OCI-LY7 (cell line): Measurements from ENCODE around the gene ANKRD39. TPM values are rescaled to one million over a fixed set of nuclear protein-coding genes. Genes with fewer than 3 reads are reported as not detected.

Experiments
- BruUV-seq: library from RNA; stranded (reverse); fragments of 400-500 nt; replicated peaks from 2 replicates; lab custom pipeline; 2021; lab: Mats Ljungman, UMichigan
- CTCF ChIA-PET: fragments of 300-600 bp; sonication (Branson Sonifier 250); formaldehyde crosslinking; loops from one replicate; lab custom pipeline; 2022; ENCODE audit warnings: antibody characterized with exemption; ENCODE audit not compliant: unreplicated experiment; lab: Charles Lee
- POLR2A ChIA-PET: fragments of 300-600 bp; sonication (Branson Sonifier 250); formaldehyde crosslinking; loops from one replicate; lab custom pipeline; 2022; ENCODE audit warnings: antibody characterized with exemption; lab: Charles Lee
- DNase-seq: peaks from one replicate; pipeline ENCODE4 v3.0.0-alpha.2; 2015; ENCODE audit warnings: low spot score
- H2AFZ ChIP-seq: fragments of 200-600 bp; sonication (generic), shearing (Covaris generic); 2 replicates; pipeline ENCODE4 v1.6.1; 2014; ENCODE audit warnings: mild to moderate bottlenecking, antibody characterized with exemption, low read length, moderate library complexity
- H3K27ac ChIP-seq: fragments of 200-600 bp; sonication (generic); 2 replicates; pipeline ENCODE4 v1.5.1; 2014; ENCODE audit warnings: mixed run types, low read depth, mild to moderate bottlenecking, moderate library complexity, low read length, inconsistent platforms; ENCODE audit not compliant: poor library complexity, severe bottlenecking
- H3K36me3 ChIP-seq: fragments of 200-600 bp; sonication (generic); 2 replicates; pipeline ENCODE4 v1.6.1; 2014; ENCODE audit warnings: mild to moderate bottlenecking, antibody characterized with exemption, low read length, moderate library complexity, mixed read lengths; ENCODE audit not compliant: insufficient read depth
- H3K4me1 ChIP-seq: fragments of 200-600 bp; sonication (generic); 2 replicates; pipeline ENCODE4 v1.5.1; 2014; ENCODE audit warnings: mild to moderate bottlenecking, low read length; ENCODE audit not compliant: insufficient read depth, poor library complexity, severe bottlenecking
- H3K4me2 ChIP-seq: fragments of 200-600 bp; sonication (generic); 2 replicates; pipeline ENCODE4 v1.6.1; 2014; ENCODE audit warnings: mild to moderate bottlenecking, low read length
- H3K4me3 ChIP-seq: fragments of 200-600 bp; sonication (generic); 2 replicates; pipeline ENCODE4 v1.5.1; 2014; ENCODE audit warnings: mild to moderate bottlenecking, low read depth, low read length; ENCODE audit not compliant: poor library complexity, severe bottlenecking
- H3K79me2 ChIP-seq: fragments of 200-600 bp; sonication (generic); 2 replicates; pipeline ENCODE4 v1.6.1; 2016; ENCODE audit warnings: low read depth, mild to moderate bottlenecking, low read length, moderate library complexity, mixed read lengths; ENCODE audit not compliant: insufficient read depth
- H3K9me2 ChIP-seq: fragments of 200-600 bp; sonication (generic); 2 replicates; pipeline ENCODE4 v1.6.1; 2016; ENCODE audit warnings: mild to moderate bottlenecking, low read length, mixed read lengths; ENCODE audit not compliant: insufficient read depth
- H3K9me3 ChIP-seq: fragments of 200-600 bp; sonication (generic); 2 replicates; pipeline ENCODE4 v1.6.1; 2014; ENCODE audit warnings: mild to moderate bottlenecking, mixed run types, low read length, mixed read lengths
- H4K20me1 ChIP-seq: fragments of 200-600 bp; sonication (generic); 2 replicates; pipeline ENCODE4 v1.6.1; 2014; ENCODE audit warnings: mild to moderate bottlenecking, antibody characterized with exemption, low read length, moderate library complexity, mixed read lengths; ENCODE audit not compliant: insufficient read depth
- EZH2phosphoT487 ChIP-seq: fragments of 200-600 bp; sonication (generic); IDR thresholded peaks from 2 replicates; pipeline ENCODE4 v1.6.1; 2018; ENCODE audit warnings: low read depth, borderline replicate concordance, mild to moderate bottlenecking, mixed run types, antibody characterized with exemption, low read length, moderate library complexity, mixed read lengths
- intact Hi-C: fragments of 100-400 bp; cut with micrococcal nuclease; formaldehyde crosslinking; loops from one replicate; pipeline ENCODE4 v1.10.0; 2022; ENCODE audit not compliant: unreplicated experiment
- total RNA-seq, 2 experiments: library from RNA; depleted of rRNA in 1 of 2; stranded (reverse); fragments of >200 nt in 1 of 2; shearing (Covaris generic) in 1 of 2; gene quantifications; 2 replicates each; pipeline ENCODE4 v1.2.3, GENCODE V29; 2014 to 2022
- TF ChIP-seq, protein P1 (sequence below): fragments of 200-600 bp; sonication (generic); conservative IDR thresholded peaks from 2 replicates; pipeline ENCODE4 v1.5.1; 2014; ENCODE audit warnings: mild to moderate bottlenecking, antibody characterized with exemption, low read length, moderate library complexity, mixed read lengths

ANKRD39 gene
- total RNA-seq, 2 experiments from 2014 or later = 22.2 to 24.1 TPM

- CTCF ChIA-PET = no interaction called here
Observed at GRCh38 chr2:96876269-96877041, 18.6 kb upstream of the ANKRD39 start.

GRCh38 chr2:96875498-96876268 lies 17.9 kb upstream of the ANKRD39 start:
- H3K27ac ChIP-seq = no peak overlapping the region
- no peaks in the 10 kb centered on the region for H4K20me1 ChIP-seq
- intact Hi-C loops = no loop called here
- no peak overlapping the region for H3K4me2 ChIP-seq
- H2AFZ ChIP-seq = no peak overlapping the region
- BruUV-seq = no TSS peak
- H3K36me3 ChIP-seq = no peaks in the 10 kb centered on the region
- TF ChIP-seq, protein P1, sequence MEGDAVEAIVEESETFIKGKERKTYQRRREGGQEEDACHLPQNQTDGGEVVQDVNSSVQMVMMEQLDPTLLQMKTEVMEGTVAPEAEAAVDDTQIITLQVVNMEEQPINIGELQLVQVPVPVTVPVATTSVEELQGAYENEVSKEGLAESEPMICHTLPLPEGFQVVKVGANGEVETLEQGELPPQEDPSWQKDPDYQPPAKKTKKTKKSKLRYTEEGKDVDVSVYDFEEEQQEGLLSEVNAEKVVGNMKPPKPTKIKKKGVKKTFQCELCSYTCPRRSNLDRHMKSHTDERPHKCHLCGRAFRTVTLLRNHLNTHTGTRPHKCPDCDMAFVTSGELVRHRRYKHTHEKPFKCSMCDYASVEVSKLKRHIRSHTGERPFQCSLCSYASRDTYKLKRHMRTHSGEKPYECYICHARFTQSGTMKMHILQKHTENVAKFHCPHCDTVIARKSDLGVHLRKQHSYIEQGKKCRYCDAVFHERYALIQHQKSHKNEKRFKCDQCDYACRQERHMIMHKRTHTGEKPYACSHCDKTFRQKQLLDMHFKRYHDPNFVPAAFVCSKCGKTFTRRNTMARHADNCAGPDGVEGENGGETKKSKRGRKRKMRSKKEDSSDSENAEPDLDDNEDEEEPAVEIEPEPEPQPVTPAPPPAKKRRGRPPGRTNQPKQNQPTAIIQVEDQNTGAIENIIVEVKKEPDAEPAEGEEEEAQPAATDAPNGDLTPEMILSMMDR = no peak
- no peak for TF ChIP-seq EZH2phosphoT487
- no peaks in the 10 kb centered on the region for H3K9me2 ChIP-seq
- DNase-seq = no peak
- no peaks in the 10 kb centered on the region for H3K79me2 ChIP-seq
- no peaks in the 10 kb centered on the region for H3K9me3 ChIP-seq
- H3K4me1 ChIP-seq = peaks cover 3% of the 10 kb centered on the region
- ChIA-PET POLR2A (interaction anchor here (0.6 kb wide), 1 partner anchor 229 kb away, joined by 3 read pairs; no protein-coding TSS in a partner anchor), CTCF (no interaction called here)
- H3K4me3 ChIP-seq = no peak overlapping the region

More at GRCh38 chr2:96876269-96877041, 18.6 kb upstream of the ANKRD39 start:
- POLR2A ChIA-PET = no interaction called here
- Histone ChIP-seq H3K79me2 (no peaks in the 10 kb centered on the region), H3K4me2 (no peak overlapping the region), H2AFZ (no peak overlapping the region), H3K27ac (no peak overlapping the region), H3K4me1 (peaks cover 3% of the 10 kb centered on the region), H3K4me3 (no peak overlapping the region), H3K36me3 (no peaks in the 10 kb centered on the region), H3K9me2 (no peaks in the 10 kb centered on the region), H4K20me1 (no peaks in the 10 kb centered on the region), H3K9me3 (no peaks in the 10 kb centered on the region)
- DNase-seq = no peak
- intact Hi-C loops = no loop called here
- TF ChIP-seq, protein P1 = no peak
- TF ChIP-seq EZH2phosphoT487 = no peak
- no TSS peak for BruUV-seq
